IPS DF 6.9 (cell line): ENCODE measurements around the gene MBTPS1.
"Not testable (repeated sequence)": the region's sequence is repeated elsewhere in the genome, so short reads cannot be mapped to it uniquely, and the experiment has no call there.

Experiments
- DNase-seq: peaks from one replicate; pipeline ENCODE4 v3.0.0-alpha.2; 2013; ENCODE audit warnings: low read depth, low spot score
- H3K27ac ChIP-seq: one replicate; pipeline ENCODE4 v1.5.1; 2013; ENCODE audit warnings: low read length, control low read depth
- H3K27me3 ChIP-seq: 2 replicates; pipeline ENCODE4 v1.6.1; 2013; ENCODE audit warnings: mild to moderate bottlenecking, low read length; ENCODE audit not compliant: control insufficient read depth, insufficient read depth
- H3K36me3 ChIP-seq: 2 replicates; pipeline ENCODE4 v1.6.1; 2013; ENCODE audit warnings: low read length; ENCODE audit not compliant: control insufficient read depth, insufficient read depth
- H3K4me1 ChIP-seq: 2 replicates; pipeline ENCODE4 v1.6.1; 2013; ENCODE audit warnings: low read length; ENCODE audit not compliant: control insufficient read depth, insufficient read depth
- H3K4me3 ChIP-seq: 2 replicates; pipeline ENCODE4 v1.5.1; 2013; ENCODE audit warnings: mild to moderate bottlenecking, low read length
- H3K9me3 ChIP-seq: 2 replicates; pipeline ENCODE4 v1.6.1; 2013; ENCODE audit warnings: low read length, inconsistent platforms; ENCODE audit not compliant: control insufficient read depth, insufficient read depth
- WGBS: extraction: QIAGEN DNeasy Blood & Tissue Kit; methylation state at CpG from one replicate; pipeline ENCODE4 v1.1.7; 2013; ENCODE audit warnings: mixed read lengths, missing lambda C conversion rate; ENCODE audit not compliant: insufficient read length, insufficient coverage; 5-methylcytosine and 5-hydroxymethylcytosine counted together

Gene MBTPS1

GRCh38 chr16:84137287-84137686 is 20.5 kb upstream of the MBTPS1 start:
- Histone ChIP-seq H3K27me3 (no peaks in the 10 kb centered on the region), H3K4me3 (no peak overlapping the region), H3K36me3 (no peaks in the 10 kb centered on the region; the same call in 1 of the 2 replicates), H3K27ac (no peak overlapping the region), H3K4me1 (peaks cover 7% of the 10 kb centered on the region), H3K9me3 (no peaks in the 10 kb centered on the region)
- WGBS: no CpG with 5 or more reads among the region's 8 CpGs
- no peak for DNase-seq

- H3K4me3 ChIP-seq: no peak overlapping the region
- WGBS: no CpG with 5 or more reads among the region's 11 CpGs
- H3K4me1 ChIP-seq: peaks cover 7% of the 10 kb centered on the region
- DNase-seq: no peak
- no peaks in the 10 kb centered on the region; the same call in 1 of the 2 replicates for H3K36me3 ChIP-seq
- H3K9me3 ChIP-seq: no peaks in the 10 kb centered on the region
- H3K27ac ChIP-seq: no peak overlapping the region
- no peaks in the 10 kb centered on the region for H3K27me3 ChIP-seq
These were observed 19.8 kb upstream of the MBTPS1 start for GRCh38 chr16:84136331-84137125.

- Histone ChIP-seq H3K9me3 (no peaks in the 10 kb centered on the region), H3K4me3 (no peak overlapping the region), H3K27ac (no peak overlapping the region), H3K36me3 (peaks cover 11% of the 10 kb centered on the region), H3K27me3 (no peaks in the 10 kb centered on the region; the same call in 1 of the 2 replicates), H3K4me1 (peaks cover 4% of the 10 kb centered on the region)
- DNase-seq: no peak
- WGBS: no CpG with 5 or more reads among the region's 7 CpGs
These were observed 16.0 kb upstream of the MBTPS1 start for GRCh38 chr16:84132527-84133285.

- H3K27me3 ChIP-seq: no peaks in the 10 kb centered on the region; the same call in 1 of the 2 replicates
- no peak overlapping the region for H3K27ac ChIP-seq
- H3K36me3 ChIP-seq: peaks cover 11% of the 10 kb centered on the region; the same call in 1 of the 2 replicates
- peaks cover 2% of the 10 kb centered on the region for H3K4me1 ChIP-seq
- DNase-seq: no peak
- no CpG with 5 or more reads among the region's 5 CpGs for WGBS
- H3K9me3 ChIP-seq: no peaks in the 10 kb centered on the region
- H3K4me3 ChIP-seq: no peak overlapping the region
These were observed 14.4 kb upstream of the MBTPS1 start for GRCh38 chr16:84131117-84131516.

- no CpG with 5 or more reads among the region's 7 CpGs for WGBS
- no peak overlapping the region for H3K4me3 ChIP-seq
- H3K36me3 ChIP-seq: peaks cover 6% of the 10 kb centered on the region; the same call in 1 of the 2 replicates
These were observed 7.7 kb upstream of the MBTPS1 start for GRCh38 chr16:84124257-84125073.

GRCh38 chr16:84121007-84121406 is 4.3 kb upstream of the MBTPS1 start:
- H3K27me3 ChIP-seq: no peaks in the 10 kb centered on the region
- no peaks in the 10 kb centered on the region for H3K9me3 ChIP-seq
- no peak for DNase-seq

More at GRCh38 chr16:84124257-84125073, 7.7 kb upstream of the MBTPS1 start:
- Histone ChIP-seq H3K27me3 (no peaks in the 10 kb centered on the region), H3K9me3 (no peaks in the 10 kb centered on the region), H3K4me1 (no peaks in the 10 kb centered on the region), H3K27ac (no peak overlapping the region)
- no peak for DNase-seq

GRCh38 chr16:84120023-84120422 is 3.3 kb upstream of the MBTPS1 start:
- Histone ChIP-seq H3K4me3 (no peak overlapping the region), H3K27ac (no peak overlapping the region), H3K9me3 (no peaks in the 10 kb centered on the region), H3K36me3 (peaks cover 5% of the 10 kb centered on the region; the same call in 1 of the 2 replicates), H3K4me1 (no peaks in the 10 kb centered on the region), H3K27me3 (no peaks in the 10 kb centered on the region)
- no peak for DNase-seq
- WGBS: no CpG with 5 or more reads among the region's 5 CpGs

More at GRCh38 chr16:84121007-84121406, 4.3 kb upstream of the MBTPS1 start:
- H3K4me3 ChIP-seq: no peak overlapping the region
- peaks cover 5% of the 10 kb centered on the region; the same call in 1 of the 2 replicates for H3K36me3 ChIP-seq
- no peaks in the 10 kb centered on the region for H3K4me1 ChIP-seq
- no peak overlapping the region for H3K27ac ChIP-seq
- no CpG with 5 or more reads among the region's 10 CpGs for WGBS

GRCh38 chr16:84119368-84119767 is 2.6 kb upstream of the MBTPS1 start:
- WGBS: no CpG with 5 or more reads among the region's 13 CpGs
- no peaks in the 10 kb centered on the region for H3K9me3 ChIP-seq
- H3K36me3 ChIP-seq: peaks cover 2% of the 10 kb centered on the region; the same call in 1 of the 2 replicates
- no peaks in the 10 kb centered on the region for H3K27me3 ChIP-seq
- H3K4me3 ChIP-seq: no peak overlapping the region
- DNase-seq: no peak
- no peak overlapping the region for H3K27ac ChIP-seq
- H3K4me1 ChIP-seq: no peaks in the 10 kb centered on the region

GRCh38 chr16:84118315-84118714 is 1.6 kb upstream of the MBTPS1 start:
- H3K4me3 ChIP-seq, H3K27ac ChIP-seq, H3K4me1 ChIP-seq, H3K36me3 ChIP-seq, DNase-seq, H3K27me3 ChIP-seq, H3K9me3 ChIP-seq: not testable (repeated sequence)
- no CpG with 5 or more reads among the region's 5 CpGs for WGBS

GRCh38 chr16:84117494-84117843 is 727 bp upstream of the MBTPS1 start:
- no peaks in the 10 kb centered on the region for H3K9me3 ChIP-seq
- peak overlapping the region; percentile 65; the same call in 1 of the 2 replicates for H3K4me3 ChIP-seq
- H3K27me3 ChIP-seq: no peaks in the 10 kb centered on the region
- no CpG with 5 or more reads among the region's 12 CpGs for WGBS
- H3K27ac ChIP-seq: no peak overlapping the region
- H3K4me1 ChIP-seq: no peaks in the 10 kb centered on the region
- no peaks in the 10 kb centered on the region for H3K36me3 ChIP-seq
- DNase-seq: no peak
